Spleen (tissue), 11 donors: ENCODE results near the gene GOSR2. TPM values are rescaled to one million over a fixed set of nuclear protein-coding genes. Genes with fewer than 3 reads are reported as not detected.
"Not testable (repeated sequence)": the region's sequence is repeated elsewhere in the genome, so short reads cannot be mapped to it uniquely, and the experiment has no call there.

ENCODE experiments used
- DNase-seq: peaks from one replicate; pipeline ENCODE4 v3.0.0-alpha.2; 2020
- H3K27ac ChIP-seq, 8 donors: fragments of 200-600 bp; sonication (generic) in 7 of 8; 1 replicate in 4 of 8; 2 replicates in 4 of 8; pipeline versions ENCODE4 v1.5.0 to v1.8.0; 2016 to 2021; ENCODE audit warnings: inconsistent platforms in 4 of 8, mild to moderate bottlenecking in 4 of 8, moderate library complexity in 1 of 8
- H3K27me3 ChIP-seq, 7 donors: fragments of 200-600 bp; sonication (generic) in 6 of 7; replicated peaks in 1 of 7; 1 replicate in 4 of 7; 2 replicates in 3 of 7; pipeline versions ENCODE4 v1.5.0 to v1.8.0; 2016 to 2021; ENCODE audit warnings: inconsistent platforms in 3 of 7, mild to moderate bottlenecking in 1 of 7
- H3K36me3 ChIP-seq, 6 donors: fragments of 200-600 bp; sonication (generic) in 5 of 6; 1 replicate in 4 of 6; 2 replicates in 2 of 6; pipeline versions ENCODE4 v1.5.0 to v1.8.0; 2016 to 2021; ENCODE audit warnings: inconsistent platforms in 2 of 6
- H3K4me1 ChIP-seq, 6 donors: fragments of 200-600 bp; sonication (generic) in 5 of 6; 1 replicate in 3 of 6; 2 replicates in 3 of 6; pipeline versions ENCODE4 v1.5.0 to v1.8.0; 2016 to 2021; ENCODE audit warnings: inconsistent platforms in 3 of 6
- H3K4me3 ChIP-seq, 8 donors: fragments of 200-600 bp; sonication (generic) in 7 of 8; 1 replicate in 4 of 8; 2 replicates in 4 of 8; pipeline versions ENCODE4 v1.5.0 to v1.8.0; 2016 to 2021; ENCODE audit warnings: inconsistent platforms in 4 of 8, mild to moderate bottlenecking in 4 of 8, moderate library complexity in 2 of 8
- H3K9me3 ChIP-seq, 8 donors: fragments of 200-600 bp; sonication (generic) in 7 of 8; 1 replicate in 4 of 8; 2 replicates in 4 of 8; pipeline versions ENCODE4 v1.5.0 to v1.8.0; 2016 to 2021; ENCODE audit warnings: inconsistent platforms in 4 of 8
- POLR2A ChIP-seq, 3 donors: fragments of 450-650 bp; IDR thresholded peaks; one replicate each; pipeline ENCODE4 v1.5.1; 2017; ENCODE audit warnings: antibody characterized with exemption in 3 of 3, mild to moderate bottlenecking in 1 of 3
- POLR2AphosphoS5 ChIP-seq, 3 donors: sonication (generic); formaldehyde crosslinking; IDR thresholded peaks; one replicate each; pipeline ENCODE4 v1.5.1; 2017; ENCODE audit warnings: antibody characterized with exemption in 3 of 3
- WGBS, 5 donors: extraction: QIAGEN DNeasy Blood & Tissue Kit in 3 of 5; methylation state at CpG; one replicate each; pipeline versions ENCODE4 v1.1.5 to v1.1.7; 2013 to 2018; 5-methylcytosine and 5-hydroxymethylcytosine counted together
- intact Hi-C: fragments of 100-400 bp; cut with DNase I; formaldehyde crosslinking; loops from one replicate; pipeline ENCODE4 v1.15.0; 2023; ENCODE audit warnings: low total_unique reads
- polyA plus RNA-seq, 3 donors: library from polyadenylated mRNA; stranded (reverse); fragments of 200-250 nt; gene quantifications; one replicate each; pipeline ENCODE4 v1.2.1, GENCODE V29; 2013
- total RNA-seq, 7 donors: library from RNA; depleted of rRNA in 3 of 7; stranded (reverse); fragments of >200 nt in 3 of 7; fragmentation: NEBNext Ultra II Directional in 4 of 7; extraction: Animal tissue kit (Norgen Biotek cat#: 25700) in 4 of 7; gene quantifications; one replicate each; pipeline versions ENCODE4 v1.1.0 to v1.2.1, GENCODE V29; 2016 to 2021
- TF ChIP-seq, protein P1 (sequence below), 11 experiments: fragments of 200-600 bp in 7 of 11; fragments of 450-650 bp in 4 of 11; sonication (generic) in 4 of 11; IDR thresholded peaks in 8 of 11; conservative IDR thresholded peaks in 3 of 11; 1 replicate in 7 of 11; 2 replicates in 4 of 11; pipeline versions ENCODE4 v1.4.0 to v1.8.0; 2016 to 2021; ENCODE audit warnings: antibody characterized with exemption in 11 of 11, inconsistent platforms in 4 of 11, mild to moderate bottlenecking in 1 of 11
- donor health status: healthy with polysubstance abuse.
- donor health status: DM: no; HTN: no; CAD: no; lungs with moderate emphysema.
- donor health status: DM: no; HTN: no; CAD: no.
- donor health status: Bipolar disorder and iron deficiency.
- donor health status: healthy.
- donor health status: DM: no; HTN: no; CAD: no.
- donor health status: DM: yes; HTN: yes; CAD: no.

Gene GOSR2
- total and polyA plus RNA-seq, 10 donors: 19.2 to 114 (median 80.0) TPM

DNA sequence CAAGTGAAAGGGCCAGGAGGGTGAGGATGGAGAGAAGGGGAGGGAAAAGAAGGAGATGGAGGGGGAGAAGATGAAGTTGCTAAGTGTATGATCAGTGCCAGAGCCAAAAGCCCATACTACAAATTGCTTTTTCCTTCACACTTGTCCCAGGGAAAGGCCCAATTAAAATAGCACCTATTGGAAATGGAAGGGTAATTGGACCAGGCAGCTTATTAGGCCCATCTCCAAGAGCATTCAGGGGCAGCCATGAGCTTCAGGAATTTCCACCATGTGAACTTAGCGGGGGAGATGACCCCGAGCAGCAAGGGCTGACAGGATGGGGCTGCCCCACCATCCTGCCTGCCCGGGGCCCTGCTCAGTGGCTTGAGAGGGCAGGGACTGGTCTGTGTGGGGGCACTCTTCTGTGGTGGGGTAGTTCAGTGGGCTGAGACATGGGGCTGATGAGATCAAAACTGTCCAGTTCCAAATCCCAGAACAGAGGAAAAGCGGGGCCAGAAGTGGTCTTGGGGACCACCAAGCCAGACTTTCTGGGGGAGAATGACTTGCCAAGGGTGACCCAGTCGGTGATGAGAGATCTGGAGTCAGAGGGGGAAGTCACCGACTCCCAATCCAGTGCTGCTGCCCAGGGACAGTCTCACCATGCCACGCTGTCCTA lies 27.5 kb downstream of the GOSR2 start:
- peaks cover 0 to 5% (median 2%) of the 10 kb centered on the region in 6 donors for H3K4me1 ChIP-seq
- intact Hi-C loops: no loop called here
- H3K9me3 ChIP-seq: no peaks in the 10 kb centered on the region
- H3K27ac ChIP-seq: no peak overlapping the region
- peaks cover 0 to 16% (median 0%) of the 10 kb centered on the region in 6 donors for H3K36me3 ChIP-seq
- H3K4me3 ChIP-seq: no peak overlapping the region
- WGBS, 5 donors: 75 to 88% (median 79%) methylated on average over 7 of the region's 7 CpGs
- no peak for DNase-seq
- TF ChIP-seq POLR2AphosphoS5 (IDR thresholded peaks at IDR 0.05) (no peak), POLR2A (IDR thresholded peaks at IDR 0.05) (no peak)
- TF ChIP-seq, protein P1, sequence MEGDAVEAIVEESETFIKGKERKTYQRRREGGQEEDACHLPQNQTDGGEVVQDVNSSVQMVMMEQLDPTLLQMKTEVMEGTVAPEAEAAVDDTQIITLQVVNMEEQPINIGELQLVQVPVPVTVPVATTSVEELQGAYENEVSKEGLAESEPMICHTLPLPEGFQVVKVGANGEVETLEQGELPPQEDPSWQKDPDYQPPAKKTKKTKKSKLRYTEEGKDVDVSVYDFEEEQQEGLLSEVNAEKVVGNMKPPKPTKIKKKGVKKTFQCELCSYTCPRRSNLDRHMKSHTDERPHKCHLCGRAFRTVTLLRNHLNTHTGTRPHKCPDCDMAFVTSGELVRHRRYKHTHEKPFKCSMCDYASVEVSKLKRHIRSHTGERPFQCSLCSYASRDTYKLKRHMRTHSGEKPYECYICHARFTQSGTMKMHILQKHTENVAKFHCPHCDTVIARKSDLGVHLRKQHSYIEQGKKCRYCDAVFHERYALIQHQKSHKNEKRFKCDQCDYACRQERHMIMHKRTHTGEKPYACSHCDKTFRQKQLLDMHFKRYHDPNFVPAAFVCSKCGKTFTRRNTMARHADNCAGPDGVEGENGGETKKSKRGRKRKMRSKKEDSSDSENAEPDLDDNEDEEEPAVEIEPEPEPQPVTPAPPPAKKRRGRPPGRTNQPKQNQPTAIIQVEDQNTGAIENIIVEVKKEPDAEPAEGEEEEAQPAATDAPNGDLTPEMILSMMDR (IDR thresholded peaks at IDR 0.05 in 8 of 11, conservative IDR thresholded peaks at IDR 0.05 in 3 of 11): no peak
- no peaks in the 10 kb centered on the region for H3K27me3 ChIP-seq

DNA sequence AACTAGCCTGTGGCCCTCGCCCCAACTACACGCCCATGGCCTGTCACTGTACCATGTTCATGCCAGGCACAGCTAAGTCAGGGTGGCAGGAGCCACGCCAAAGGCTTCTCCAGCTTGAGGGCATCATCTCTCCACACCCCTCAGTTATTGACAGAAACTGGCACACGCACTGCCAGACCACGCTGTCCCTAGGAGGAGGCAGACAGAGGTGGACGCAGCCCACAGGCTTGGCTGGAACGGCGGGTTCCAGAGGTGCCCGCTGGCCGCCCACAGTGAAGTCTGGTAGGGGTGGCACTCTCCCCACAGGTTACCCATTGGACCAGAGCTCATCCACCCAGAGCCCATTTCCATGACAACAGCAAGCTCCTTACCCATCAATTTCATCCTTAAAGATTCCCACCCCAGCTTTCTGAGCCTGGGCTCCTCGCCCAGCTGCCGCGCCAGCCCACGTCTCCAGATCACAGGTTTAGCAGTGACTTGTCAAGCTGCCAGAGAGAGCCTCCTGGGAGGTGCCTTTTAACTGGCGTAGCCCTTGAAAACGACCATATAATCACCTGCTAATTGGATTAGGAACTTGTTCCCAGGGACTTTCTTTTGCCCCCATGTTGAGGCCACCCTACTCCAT lies 28.1 kb downstream of the GOSR2 start:
- no peak overlapping the region for H3K4me3 ChIP-seq
- H3K27me3 ChIP-seq: no peaks in the 10 kb centered on the region
- no peaks in the 10 kb centered on the region for H3K9me3 ChIP-seq
- DNase-seq: no peak
- no peaks in the 10 kb centered on the region for H3K4me1 ChIP-seq
- intact Hi-C loops: no loop called here
- no peak overlapping the region for H3K27ac ChIP-seq
- WGBS, 5 donors: 70 to 81% (median 79%) methylated on average over 13 to 16 of the region's 16 CpGs
- H3K36me3 ChIP-seq: peaks cover 0 to 18% (median 0%) of the 10 kb centered on the region in 6 donors
- TF ChIP-seq, protein P1 (IDR thresholded peaks at IDR 0.05 in 8 of 11, conservative IDR thresholded peaks at IDR 0.05 in 3 of 11): no peak
- TF ChIP-seq POLR2A (IDR thresholded peaks at IDR 0.05) (no peak), POLR2AphosphoS5 (IDR thresholded peaks at IDR 0.05) (peak in 2 of 3 donors; percentile 49 to 50)

DNA sequence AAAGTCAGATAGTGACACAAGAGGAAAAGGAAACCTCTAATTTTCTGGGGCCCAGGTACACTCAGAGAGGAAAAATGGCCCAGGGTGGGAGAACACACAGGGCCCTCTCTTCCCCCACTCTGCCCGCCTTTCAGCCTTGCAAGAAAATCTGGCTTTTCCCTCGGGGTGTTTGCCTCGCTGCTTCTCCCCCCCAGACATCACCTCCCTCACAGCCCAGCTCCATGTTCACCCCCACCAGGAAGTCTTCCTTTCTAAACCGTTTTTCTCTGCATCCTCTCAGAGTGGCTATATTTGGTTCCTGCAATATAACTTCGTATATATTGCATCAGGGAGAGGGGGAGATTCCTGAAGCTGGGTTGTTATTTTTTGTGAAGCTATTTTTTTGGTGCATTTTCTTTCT lies 28.7 kb downstream of the GOSR2 start:
- intact Hi-C loops: no loop called here
- H3K27me3 ChIP-seq: no peaks in the 10 kb centered on the region
- DNase-seq: no peak
- peaks cover 0 to 22% (median 0%) of the 10 kb centered on the region in 6 donors for H3K36me3 ChIP-seq
- WGBS, 5 donors: 11 to 24% (median 19%) methylated on average over 5 of the region's 5 CpGs
- TF ChIP-seq, protein P1 (IDR thresholded peaks at IDR 0.05 in 8 of 11, conservative IDR thresholded peaks at IDR 0.05 in 3 of 11): no peak
- no peak for TF ChIP-seq POLR2AphosphoS5 (IDR thresholded peaks at IDR 0.05)
- no peak for TF ChIP-seq POLR2A (IDR thresholded peaks at IDR 0.05)
- H3K27ac ChIP-seq: no peak overlapping the region
- no peak overlapping the region for H3K4me3 ChIP-seq
- no peaks in the 10 kb centered on the region for H3K4me1 ChIP-seq
- no peaks in the 10 kb centered on the region for H3K9me3 ChIP-seq

DNA sequence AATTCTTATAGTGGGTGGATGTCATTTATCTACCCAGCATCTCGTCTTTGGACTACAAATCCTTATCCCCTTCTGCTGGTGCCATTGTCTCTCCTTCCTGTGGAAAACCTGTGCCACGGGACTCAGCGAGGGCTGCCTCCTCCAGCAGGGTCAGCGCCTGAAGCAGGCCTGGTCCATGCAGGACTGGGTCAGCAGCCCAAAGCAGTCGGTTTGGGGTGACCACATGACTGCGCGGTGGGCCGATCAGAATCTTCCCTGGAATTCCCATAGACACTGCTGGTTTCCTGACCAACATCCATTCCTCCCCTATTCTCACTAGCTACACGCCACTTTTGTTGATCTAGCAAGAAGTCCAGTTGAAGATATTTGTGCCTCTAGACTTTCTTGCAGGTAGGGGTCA lies 29.2 kb downstream of the GOSR2 start:
- WGBS, 5 donors: 78 to 88% (median 78%) methylated on average over 9 of the region's 9 CpGs
- H3K27me3 ChIP-seq: no peaks in the 10 kb centered on the region
- H3K9me3 ChIP-seq: no peaks in the 10 kb centered on the region
- no peaks in the 10 kb centered on the region for H3K4me1 ChIP-seq
- no peak overlapping the region for H3K4me3 ChIP-seq
- no peak overlapping the region for H3K27ac ChIP-seq
- H3K36me3 ChIP-seq: peaks cover 0 to 24% (median 0%) of the 10 kb centered on the region in 6 donors
- DNase-seq: no peak
- no peak for TF ChIP-seq POLR2A (IDR thresholded peaks at IDR 0.05)
- TF ChIP-seq, protein P1 (IDR thresholded peaks at IDR 0.05 in 8 of 11, conservative IDR thresholded peaks at IDR 0.05 in 3 of 11): no peak
- TF ChIP-seq POLR2AphosphoS5 (IDR thresholded peaks at IDR 0.05): peak in 2 of 3 donors; percentile 10 to 35
- intact Hi-C loops: no loop called here

DNA sequence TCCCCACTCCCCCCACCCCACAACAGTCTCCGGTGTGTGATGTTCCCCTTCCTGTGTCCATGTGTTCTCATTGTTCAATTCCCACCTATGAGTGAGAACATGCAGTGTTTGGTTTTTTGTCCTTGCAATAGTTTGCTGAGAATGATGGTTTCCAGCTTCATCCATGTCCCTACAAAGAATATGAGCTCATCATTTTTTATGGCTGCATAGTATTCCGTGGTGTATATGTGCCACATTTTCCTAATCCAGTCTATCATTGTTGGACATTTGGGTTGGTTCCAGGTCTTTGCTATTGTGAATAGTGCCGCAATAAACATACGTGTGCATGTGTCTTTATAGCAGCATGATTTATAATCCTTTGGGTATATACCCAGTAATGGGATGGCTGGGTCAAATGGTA lies 30.2 kb downstream of the GOSR2 start:
- H3K27me3 ChIP-seq, H3K4me3 ChIP-seq, DNase-seq, H3K4me1 ChIP-seq, H3K9me3 ChIP-seq, intact Hi-C loops, H3K27ac ChIP-seq: not testable (repeated sequence)
- WGBS, 5 donors: 67 to 93% (median 88%) methylated on average over 2 of the region's 4 CpGs
- peaks cover 0 to 28% (median 0%) of the 10 kb centered on the region in 6 donors for H3K36me3 ChIP-seq
